Measurements from ENCODE around the gene TIMM44.

Gene TIMM44

DNA sequence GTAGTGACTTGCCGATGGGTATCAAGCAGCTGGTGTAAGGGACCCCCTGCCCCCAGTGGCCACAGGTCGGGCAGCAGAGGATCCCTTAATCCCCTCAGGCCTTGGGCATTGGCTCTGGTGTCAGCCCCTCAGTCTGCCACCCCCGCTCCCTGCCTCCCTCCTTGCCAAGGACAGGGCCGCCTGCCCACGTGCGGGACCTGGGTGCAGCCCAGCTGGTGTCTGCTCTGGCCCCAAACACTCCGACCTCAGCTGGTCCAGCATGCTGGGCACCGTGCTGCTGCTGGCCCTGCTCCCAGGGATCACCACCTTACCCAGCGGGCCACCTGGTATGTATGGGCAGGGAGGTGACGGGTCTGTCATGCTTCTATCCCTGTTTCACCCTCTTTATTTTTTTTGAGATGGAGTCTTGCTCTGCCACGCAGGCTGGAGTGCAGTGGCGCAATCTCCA, 28.8 kb downstream of the TIMM44 start, which contains the start of gene TGFBR3L:
TGFBR3L (plus strand) TSS at position 233 of the 448 bp plus-strand sequence.
- Histone ChIP-seq H2AFZ (ENCODE audit: low read length) (no peak within 1 kb of the TSS), H2BK5ac (ENCODE audit: low read length) (no peak within 1 kb of the TSS), H3K79me1 (ENCODE audit: low read depth, low read length) (peaks cover 4% of the 10 kb centered on the region), H3K9me3 (replicated peaks in 1 of 2; ENCODE audit: control insufficient read depth in 2 of 2, insufficient read depth in 1 of 2, low read depth in 1 of 2, low read length in 2 of 2) (no peaks in the 10 kb centered on the region), H3K18ac (ENCODE audit: low read length) (peak within 1 kb of the TSS; percentile 92), H2BK15ac (ENCODE audit: low read length) (no peak within 1 kb of the TSS), H3K4me2 (ENCODE audit: insufficient read depth, low read length, poor library complexity, severe bottlenecking) (no peak within 1 kb of the TSS), H3K4ac (ENCODE audit: low read length) (no peak within 1 kb of the TSS), H3K36me3 (replicated peaks in 1 of 2; ENCODE audit: control insufficient read depth in 2 of 2, insufficient read depth in 2 of 2, low read length in 2 of 2) (peaks cover 22 to 30% of the 10 kb centered on the region in 2 donors), H3K9ac (ENCODE audit: low read depth, low read length, poor library complexity) (peak within 1 kb of the TSS; percentile 44), H2AK5ac (ENCODE audit: low read depth, low read length) (no peak within 1 kb of the TSS), H3K27me3 (ENCODE audit: control insufficient read depth in 3 of 3, insufficient read depth in 3 of 3, low read depth in 1 of 3, low read length in 3 of 3) (peaks cover 22 to 42% (median 22%) of the 10 kb centered on the region in 3 experiments), H3K23ac (ENCODE audit: low read depth, low read length, poor library complexity) (peak within 1 kb of the TSS; percentile 80), H3K14ac (ENCODE audit: low read length) (peak within 1 kb of the TSS; percentile 8), H2BK120ac (ENCODE audit: low read depth, low read length) (no peak within 1 kb of the TSS), H2BK12ac (ENCODE audit: low read length) (no peak within 1 kb of the TSS), H3K4me1 (ENCODE audit: control insufficient read depth in 2 of 2, insufficient read depth in 1 of 2, low read depth in 1 of 2, low read length in 2 of 2) (peaks cover 6 to 12% of the 10 kb centered on the region in 2 donors), H4K91ac (ENCODE audit: low read depth, low read length, poor library complexity) (no peak within 1 kb of the TSS), H4K8ac (ENCODE audit: low read depth, low read length) (no peak within 1 kb of the TSS), H3K27ac (replicated peaks; ENCODE audit: low read length) (no peak within 1 kb of the TSS), H3K4me3 (ENCODE audit: low read length in 2 of 2) (peak within 1 kb of the TSS in 1 of 2 donors; percentile 46)
- no peak for DNase-seq (ENCODE audit: low spot score)
- no CpG with 5 or more reads among the region's 12 CpGs for WGBS, 2 donors (ENCODE audit: extremely low coverage in 2 of 2, insufficient read length in 2 of 2, insufficient replicate concordance in 1 of 2)

DNA sequence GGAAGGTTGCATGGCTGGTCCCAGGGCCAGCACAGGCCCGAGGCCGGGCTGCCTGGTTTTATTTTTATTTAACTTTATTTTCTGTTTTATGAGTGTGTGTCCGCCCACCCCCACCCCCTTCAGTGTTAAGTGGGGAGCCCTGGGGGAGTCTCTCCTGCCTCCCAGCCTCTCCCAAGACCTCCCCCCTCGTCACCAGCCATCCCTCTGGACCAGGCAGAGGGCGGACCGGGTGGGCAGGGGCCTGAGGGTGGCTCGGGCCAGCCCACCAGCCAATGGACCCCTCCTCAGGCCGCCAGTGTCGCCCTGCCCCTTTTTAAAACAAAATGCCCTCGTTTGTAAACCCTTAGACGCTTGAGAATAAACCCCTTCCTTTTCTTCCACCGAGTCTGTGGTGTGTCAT, 29.4 kb downstream of the TIMM44 start:
- H2AK5ac ChIP-seq (ENCODE audit: low read depth, low read length): no peak overlapping the region
- peaks cover 4% of the 10 kb centered on the region for H3K79me1 ChIP-seq (ENCODE audit: low read depth, low read length)
- no peak overlapping the region for H3K4ac ChIP-seq (ENCODE audit: low read length)
- no peak overlapping the region for H2BK15ac ChIP-seq (ENCODE audit: low read length)
- peak overlapping the region; percentile 80 for H3K23ac ChIP-seq (ENCODE audit: low read depth, low read length, poor library complexity)
- H2BK5ac ChIP-seq (ENCODE audit: low read length): no peak overlapping the region
- no peak overlapping the region for H2BK120ac ChIP-seq (ENCODE audit: low read depth, low read length)
- no CpG with 5 or more reads among the region's 12 CpGs for WGBS, 2 donors (ENCODE audit: extremely low coverage in 2 of 2, insufficient read length in 2 of 2, insufficient replicate concordance in 1 of 2)
- H3K4me1 ChIP-seq (ENCODE audit: control insufficient read depth in 2 of 2, insufficient read depth in 1 of 2, low read depth in 1 of 2, low read length in 2 of 2): peaks cover 5 to 11% of the 10 kb centered on the region in 2 donors
- H4K91ac ChIP-seq (ENCODE audit: low read depth, low read length, poor library complexity): no peak overlapping the region
- no peak overlapping the region for H2BK12ac ChIP-seq (ENCODE audit: low read length)
- H4K8ac ChIP-seq (ENCODE audit: low read depth, low read length): no peak overlapping the region
- no peak overlapping the region for H3K18ac ChIP-seq (ENCODE audit: low read length)
- peaks cover 22 to 35% of the 10 kb centered on the region in 2 donors for H3K36me3 ChIP-seq (replicated peaks in 1 of 2; ENCODE audit: control insufficient read depth in 2 of 2, insufficient read depth in 2 of 2, low read length in 2 of 2)
- H3K4me2 ChIP-seq (ENCODE audit: insufficient read depth, low read length, poor library complexity, severe bottlenecking): no peak overlapping the region
- H3K9ac ChIP-seq (ENCODE audit: low read depth, low read length, poor library complexity): no peak overlapping the region
- H3K27ac ChIP-seq (replicated peaks; ENCODE audit: low read length): no peak overlapping the region
- H3K9me3 ChIP-seq (replicated peaks in 1 of 2; ENCODE audit: control insufficient read depth in 2 of 2, insufficient read depth in 1 of 2, low read depth in 1 of 2, low read length in 2 of 2): no peaks in the 10 kb centered on the region
- no peak overlapping the region for H2AFZ ChIP-seq (ENCODE audit: low read length)
- no peak overlapping the region for H3K4me3 ChIP-seq (ENCODE audit: low read length in 2 of 2)
- no peak overlapping the region for H3K14ac ChIP-seq (ENCODE audit: low read length)
- DNase-seq (ENCODE audit: low spot score): no peak
- H3K27me3 ChIP-seq (ENCODE audit: control insufficient read depth in 3 of 3, insufficient read depth in 3 of 3, low read depth in 1 of 3, low read length in 3 of 3): peaks cover 22 to 42% (median 22%) of the 10 kb centered on the region in 3 experiments

DNA sequence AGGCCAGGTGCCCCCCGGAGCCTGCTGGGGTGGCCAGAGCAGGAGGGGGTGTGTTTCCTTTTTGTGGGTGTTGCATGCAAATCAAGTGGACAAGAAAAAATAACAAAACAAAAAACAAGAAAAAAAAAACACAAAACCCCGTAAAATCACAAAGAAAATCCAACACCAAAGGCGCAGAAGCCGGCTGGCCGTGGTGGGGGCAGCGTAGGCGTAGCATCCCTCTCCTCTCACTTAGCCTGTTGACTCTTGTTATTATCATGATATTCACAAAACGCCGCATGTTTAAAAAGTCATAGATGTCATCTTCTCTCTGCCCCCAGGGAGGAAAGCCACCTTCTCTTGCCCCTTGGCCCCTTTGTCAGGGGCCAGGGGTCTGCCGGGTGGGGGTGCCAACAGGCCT, 29.8 kb downstream of the TIMM44 start:
- no peak overlapping the region for H3K4me2 ChIP-seq (ENCODE audit: insufficient read depth, low read length, poor library complexity, severe bottlenecking)
- H3K9ac ChIP-seq (ENCODE audit: low read depth, low read length, poor library complexity): no peak overlapping the region
- DNase-seq (ENCODE audit: low spot score): no peak
- no peak overlapping the region for H3K27ac ChIP-seq (replicated peaks; ENCODE audit: low read length)
- H3K9me3 ChIP-seq (replicated peaks in 1 of 2; ENCODE audit: control insufficient read depth in 2 of 2, insufficient read depth in 1 of 2, low read depth in 1 of 2, low read length in 2 of 2): no peaks in the 10 kb centered on the region
- peaks cover 5 to 11% of the 10 kb centered on the region in 2 donors for H3K4me1 ChIP-seq (ENCODE audit: control insufficient read depth in 2 of 2, insufficient read depth in 1 of 2, low read depth in 1 of 2, low read length in 2 of 2)
- H4K91ac ChIP-seq (ENCODE audit: low read depth, low read length, poor library complexity): no peak overlapping the region
- no peak overlapping the region for H2BK5ac ChIP-seq (ENCODE audit: low read length)
- no peak overlapping the region for H2BK120ac ChIP-seq (ENCODE audit: low read depth, low read length)
- H3K4ac ChIP-seq (ENCODE audit: low read length): no peak overlapping the region
- H3K14ac ChIP-seq (ENCODE audit: low read length): no peak overlapping the region
- no peak overlapping the region for H2BK12ac ChIP-seq (ENCODE audit: low read length)
- no peak overlapping the region for H3K23ac ChIP-seq (ENCODE audit: low read depth, low read length, poor library complexity)
- no peak overlapping the region for H2BK15ac ChIP-seq (ENCODE audit: low read length)
- H3K36me3 ChIP-seq (replicated peaks in 1 of 2; ENCODE audit: control insufficient read depth in 2 of 2, insufficient read depth in 2 of 2, low read length in 2 of 2): peaks cover 22 to 35% of the 10 kb centered on the region in 2 donors
- H3K4me3 ChIP-seq (ENCODE audit: low read length in 2 of 2): no peak overlapping the region
- H2AK5ac ChIP-seq (ENCODE audit: low read depth, low read length): no peak overlapping the region
- H3K27me3 ChIP-seq (ENCODE audit: control insufficient read depth in 3 of 3, insufficient read depth in 3 of 3, low read depth in 1 of 3, low read length in 3 of 3): peaks cover 22 to 38% (median 22%) of the 10 kb centered on the region in 3 experiments
- peaks cover 3% of the 10 kb centered on the region for H3K79me1 ChIP-seq (ENCODE audit: low read depth, low read length)
- no CpG with 5 or more reads among the region's 10 CpGs for WGBS, 2 donors (ENCODE audit: extremely low coverage in 2 of 2, insufficient read length in 2 of 2, insufficient replicate concordance in 1 of 2)
- H4K8ac ChIP-seq (ENCODE audit: low read depth, low read length): no peak overlapping the region
- H3K18ac ChIP-seq (ENCODE audit: low read length): no peak overlapping the region
- H2AFZ ChIP-seq (ENCODE audit: low read length): no peak overlapping the region

DNA sequence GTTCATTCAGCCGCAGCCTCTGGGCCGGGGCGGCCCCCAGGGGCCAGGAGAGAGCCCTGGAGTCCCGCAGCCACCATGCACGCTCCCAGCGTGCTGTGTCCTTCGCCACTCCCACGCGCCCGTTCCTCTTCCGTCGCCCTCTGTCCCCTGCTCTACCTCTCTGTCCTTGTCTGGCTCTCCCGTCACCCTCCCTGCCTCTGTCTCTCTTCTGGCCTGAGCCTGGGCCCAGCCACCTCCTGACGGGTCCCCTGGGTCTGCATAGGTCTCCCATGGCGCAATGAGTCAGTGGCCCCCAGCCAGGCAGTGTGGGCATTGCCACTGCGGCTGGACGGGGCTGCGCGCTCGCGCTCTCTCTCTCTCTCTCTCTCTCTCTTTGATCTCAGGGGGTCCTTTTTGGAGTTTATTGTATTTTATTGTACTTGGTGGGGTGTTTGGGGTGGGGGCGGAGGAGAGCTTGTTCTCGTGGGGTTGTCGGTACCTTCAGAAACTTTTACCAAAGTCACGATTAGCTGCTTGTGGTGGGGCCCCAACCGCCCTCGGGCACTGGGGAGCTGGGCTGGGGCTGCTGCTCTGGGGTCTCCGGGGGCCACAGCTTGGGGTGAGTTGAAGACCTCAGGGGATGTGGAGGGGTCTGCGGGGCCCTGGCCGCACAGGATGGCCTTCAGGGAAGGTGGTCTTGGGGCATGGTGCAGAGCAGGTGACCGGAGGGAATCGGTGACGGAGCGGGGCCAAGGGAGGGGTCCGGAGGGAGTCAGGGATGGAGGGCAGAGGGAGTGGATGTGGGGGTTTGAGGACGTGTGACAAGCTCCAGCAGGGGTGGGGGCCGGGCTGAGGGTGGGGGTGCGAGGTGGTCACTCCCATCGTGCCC, 30.5 kb downstream of the TIMM44 start:
- Histone ChIP-seq H3K36me3 (replicated peaks in 1 of 2; ENCODE audit: control insufficient read depth in 2 of 2, insufficient read depth in 2 of 2, low read length in 2 of 2) (peaks cover 22 to 35% of the 10 kb centered on the region in 2 donors), H4K91ac (ENCODE audit: low read depth, low read length, poor library complexity) (no peak overlapping the region), H2BK120ac (ENCODE audit: low read depth, low read length) (no peak overlapping the region), H3K4ac (ENCODE audit: low read length) (no peak overlapping the region), H3K4me1 (ENCODE audit: control insufficient read depth in 2 of 2, insufficient read depth in 1 of 2, low read depth in 1 of 2, low read length in 2 of 2) (peaks cover 4 to 10% of the 10 kb centered on the region in 2 donors), H3K9ac (ENCODE audit: low read depth, low read length, poor library complexity) (no peak overlapping the region), H3K27ac (replicated peaks; ENCODE audit: low read length) (no peak overlapping the region), H3K9me3 (replicated peaks in 1 of 2; ENCODE audit: control insufficient read depth in 2 of 2, insufficient read depth in 1 of 2, low read depth in 1 of 2, low read length in 2 of 2) (no peaks in the 10 kb centered on the region), H3K4me3 (ENCODE audit: low read length in 2 of 2) (no peak overlapping the region), H3K27me3 (ENCODE audit: control insufficient read depth in 3 of 3, insufficient read depth in 3 of 3, low read depth in 1 of 3, low read length in 3 of 3) (peaks cover 22 to 32% (median 22%) of the 10 kb centered on the region in 3 experiments), H2BK15ac (ENCODE audit: low read length) (no peak overlapping the region), H2BK5ac (ENCODE audit: low read length) (no peak overlapping the region), H2AK5ac (ENCODE audit: low read depth, low read length) (no peak overlapping the region), H3K79me1 (ENCODE audit: low read depth, low read length) (peaks cover 8% of the 10 kb centered on the region), H4K8ac (ENCODE audit: low read depth, low read length) (no peak overlapping the region), H2BK12ac (ENCODE audit: low read length) (no peak overlapping the region), H3K4me2 (ENCODE audit: insufficient read depth, low read length, poor library complexity, severe bottlenecking) (no peak overlapping the region), H3K14ac (ENCODE audit: low read length) (no peak overlapping the region), H3K18ac (ENCODE audit: low read length) (no peak overlapping the region), H2AFZ (ENCODE audit: low read length) (no peak overlapping the region), H3K23ac (ENCODE audit: low read depth, low read length, poor library complexity) (peak overlapping the region; percentile 65)
- WGBS, 2 donors (ENCODE audit: extremely low coverage in 2 of 2, insufficient read length in 2 of 2, insufficient replicate concordance in 1 of 2): no CpG with 5 or more reads among the region's 39 CpGs
- no peak for DNase-seq (ENCODE audit: low spot score)

All from neuronal stem cell (in vitro differentiated cells).